HEK293 (cell line): Measurements from ENCODE around the gene CPEB2.

Experiments used
- CTCF ChIA-PET: fragments of 350-600 bp; formaldehyde crosslinking; extraction: SDS; loops from one replicate; lab custom pipeline; 2021; ENCODE audit warnings: antibody characterized with exemption; lab: Yijun Ruan, JAX
- POLR2A ChIA-PET: fragments of 300-600 bp; formaldehyde crosslinking; extraction: SDS; loops from one replicate; lab custom pipeline; 2020; ENCODE audit warnings: antibody characterized with exemption, inconsistent platforms; lab: Yijun Ruan, JAX
- H3K27ac ChIP-seq: fragments of 200-500 bp; sonication (Bioruptor generic); 2 replicates; pipeline ENCODE4 v1.5.1; 2014; ENCODE audit warnings: low read depth, low read length, control low read depth, inconsistent platforms; ENCODE audit errors: extremely low read depth
- H3K36me3 ChIP-seq, 2 experiments: fragments of 200-500 bp in 1 of 2; sonication (Bioruptor generic) in 1 of 2; 1 replicate in 1 of 2; 2 replicates in 1 of 2; pipeline ENCODE4 v1.5.1; 2014 to 2017; ENCODE audit warnings: inconsistent platforms in 2 of 2, low read length in 2 of 2; ENCODE audit not compliant: control insufficient read depth in 2 of 2, insufficient read depth in 1 of 2
- H3K4me1 ChIP-seq: fragments of 200-500 bp; sonication (Bioruptor generic); 2 replicates; pipeline ENCODE4 v1.5.1; 2014; ENCODE audit warnings: mild to moderate bottlenecking, low read length, inconsistent platforms; ENCODE audit not compliant: control insufficient read depth, insufficient read depth
- H3K4me3 ChIP-seq: 2 replicates; pipeline ENCODE4 v1.5.1; 2011; ENCODE audit warnings: low read depth, mild to moderate bottlenecking, control low read depth, low read length, moderate library complexity
- H3K9me3 ChIP-seq: fragments of 200-500 bp; sonication (Bioruptor generic); 2 replicates; pipeline ENCODE4 v1.5.1; 2014; ENCODE audit warnings: low read depth, low read length, inconsistent platforms; ENCODE audit not compliant: control insufficient read depth, insufficient read depth
- BCL6B ChIP-seq: fragments of 450-650 bp; formaldehyde crosslinking; IDR thresholded peaks from 2 replicates; pipeline ENCODE4 v1.5.1; 2017; ENCODE audit warnings: missing biosample characterization, missing genetic modification characterization
- GLIS2 ChIP-seq: fragments of 450-650 bp; formaldehyde crosslinking; IDR thresholded peaks from 2 replicates; pipeline ENCODE4 v1.5.1; 2016; ENCODE audit warnings: missing biosample characterization, missing genetic modification characterization
- KLF16 ChIP-seq: fragments of 450-650 bp; formaldehyde crosslinking; IDR thresholded peaks from 2 replicates; pipeline ENCODE4 v1.5.1; 2017; ENCODE audit warnings: missing biosample characterization, missing genetic modification characterization
- MEIS1 ChIP-seq: sonication (generic); formaldehyde crosslinking; IDR thresholded peaks from 2 replicates; pipeline ENCODE4 v1.8.1; 2022; ENCODE audit warnings: missing genetic modification reagents, mild to moderate bottlenecking, borderline replicate concordance
- MZF1 ChIP-seq: fragments of 450-650 bp; formaldehyde crosslinking; IDR thresholded peaks from 2 replicates; pipeline ENCODE4 v1.5.1; 2017; ENCODE audit warnings: missing biosample characterization, missing genetic modification characterization, borderline replicate concordance
- OSR2 ChIP-seq: fragments of 450-650 bp; formaldehyde crosslinking; IDR thresholded peaks from 2 replicates; pipeline ENCODE4 v1.5.1; 2016; ENCODE audit warnings: missing biosample characterization, missing genetic modification characterization
- OVOL3 ChIP-seq: fragments of 450-650 bp; formaldehyde crosslinking; IDR thresholded peaks from 2 replicates; pipeline ENCODE4 v1.5.1; 2016; ENCODE audit warnings: missing biosample characterization, missing genetic modification characterization
- PBX3 ChIP-seq: sonication (generic); formaldehyde crosslinking; IDR thresholded peaks from 2 replicates; pipeline ENCODE4 v1.8.1; 2022; ENCODE audit warnings: mild to moderate bottlenecking, moderate library complexity, missing genetic modification reagents
- RBAK ChIP-seq: fragments of 450-650 bp; formaldehyde crosslinking; IDR thresholded peaks from 2 replicates; pipeline ENCODE4 v1.5.1; 2016; ENCODE audit warnings: missing biosample characterization, missing genetic modification characterization
- ZFP37 ChIP-seq: fragments of 450-650 bp; formaldehyde crosslinking; IDR thresholded peaks from 2 replicates; pipeline ENCODE4 v1.5.1; 2016; ENCODE audit warnings: missing biosample characterization, missing genetic modification characterization
- ZNF16 ChIP-seq: fragments of 450-650 bp; formaldehyde crosslinking; IDR thresholded peaks from 2 replicates; pipeline ENCODE4 v1.5.1; 2016; ENCODE audit warnings: low read depth, missing biosample characterization, missing genetic modification characterization
- ZNF174 ChIP-seq: fragments of 450-650 bp; formaldehyde crosslinking; IDR thresholded peaks from 2 replicates; pipeline ENCODE4 v1.5.0; 2017; ENCODE audit warnings: missing biosample characterization, mild to moderate bottlenecking, missing genetic modification characterization
- ZNF354C ChIP-seq: fragments of 450-650 bp; formaldehyde crosslinking; IDR thresholded peaks from 2 replicates; pipeline ENCODE4 v1.5.1; 2016; ENCODE audit warnings: missing biosample characterization, missing genetic modification characterization, low read depth, borderline replicate concordance
- ZNF37A ChIP-seq: fragments of 450-650 bp; IDR thresholded peaks from 2 replicates; pipeline ENCODE4 v1.5.1; 2018; ENCODE audit warnings: missing biosample characterization, missing genetic modification characterization
- ZNF398 ChIP-seq: fragments of 450-650 bp; formaldehyde crosslinking; IDR thresholded peaks from 2 replicates; pipeline ENCODE4 v1.5.1; 2017; ENCODE audit warnings: missing biosample characterization, missing genetic modification characterization
- ZNF513 ChIP-seq: fragments of 450-650 bp; IDR thresholded peaks from 2 replicates; pipeline ENCODE4 v1.5.1; 2018; ENCODE audit warnings: missing biosample characterization, missing genetic modification characterization
- ZNF529 ChIP-seq: fragments of 450-650 bp; formaldehyde crosslinking; IDR thresholded peaks from 2 replicates; pipeline ENCODE4 v1.5.1; 2017; ENCODE audit warnings: missing genetic modification characterization, missing biosample characterization; ENCODE audit not compliant: insufficient replicate concordance
- ZNF561 ChIP-seq: fragments of 450-650 bp; IDR thresholded peaks from 2 replicates; pipeline ENCODE4 v1.5.1; 2018; ENCODE audit warnings: missing biosample characterization, missing genetic modification characterization, borderline replicate concordance
- ZNF596 ChIP-seq: fragments of 450-650 bp; IDR thresholded peaks from 2 replicates; pipeline ENCODE4 v1.5.0; 2018; ENCODE audit warnings: missing biosample characterization, mild to moderate bottlenecking, missing genetic modification characterization, moderate library complexity
- ZNF626 ChIP-seq: fragments of 450-650 bp; sonication (Bioruptor Pico); formaldehyde crosslinking; IDR thresholded peaks from 2 replicates; pipeline ENCODE4 v1.5.1; 2018; ENCODE audit warnings: missing biosample characterization, missing genetic modification characterization, inconsistent platforms
- ZNF654 ChIP-seq: fragments of 450-650 bp; formaldehyde crosslinking; IDR thresholded peaks from 2 replicates; pipeline ENCODE4 v1.5.1; 2016; ENCODE audit warnings: low read depth, missing biosample characterization, missing genetic modification characterization
- ZNF670 ChIP-seq: fragments of 450-650 bp; formaldehyde crosslinking; IDR thresholded peaks from 2 replicates; pipeline ENCODE4 v1.5.1; 2016; ENCODE audit warnings: missing biosample characterization, missing genetic modification characterization, low read depth
- ZSCAN23 ChIP-seq: fragments of 450-650 bp; formaldehyde crosslinking; IDR thresholded peaks from 2 replicates; pipeline ENCODE4 v1.5.1; 2016; ENCODE audit warnings: missing biosample characterization, missing genetic modification characterization

The CPEB2 gene

GRCh38 chr4:15110120-15110571 is 107.9 kb downstream of the CPEB2 start (continued):
- no peak for TF ChIP-seq GLIS2
- TF ChIP-seq OSR2, result no peak
- TF ChIP-seq ZNF670, result no peak
- TF ChIP-seq ZNF654 (tag by site-specific recombination), result no peak
- TF ChIP-seq MZF1 (tag by site-specific recombination), result no peak
- TF ChIP-seq ZNF626 (tag by site-specific recombination), result no peak
- TF ChIP-seq ZNF513 (tag by site-specific recombination), result no peak

GRCh38 chr4:15116509-15117079 is 114.3 kb downstream of the CPEB2 start:
- H3K36me3 ChIP-seq, result no peaks in the 10 kb centered on the region
- H3K4me3 ChIP-seq, result no peak overlapping the region
- no peak overlapping the region for H3K27ac ChIP-seq
- POLR2A ChIA-PET, result no interaction called here
- CTCF ChIA-PET, result no interaction called here
- no peaks in the 10 kb centered on the region for H3K9me3 ChIP-seq
- H3K4me1 ChIP-seq, result no peaks in the 10 kb centered on the region
- TF ChIP-seq ZNF529 (tag by site-specific recombination) (no peak), ZNF596 (no peak), OVOL3 (tag by site-specific recombination) (no peak), ZNF174 (tag by site-specific recombination) (no peak), ZNF398 (no peak)

DNA sequence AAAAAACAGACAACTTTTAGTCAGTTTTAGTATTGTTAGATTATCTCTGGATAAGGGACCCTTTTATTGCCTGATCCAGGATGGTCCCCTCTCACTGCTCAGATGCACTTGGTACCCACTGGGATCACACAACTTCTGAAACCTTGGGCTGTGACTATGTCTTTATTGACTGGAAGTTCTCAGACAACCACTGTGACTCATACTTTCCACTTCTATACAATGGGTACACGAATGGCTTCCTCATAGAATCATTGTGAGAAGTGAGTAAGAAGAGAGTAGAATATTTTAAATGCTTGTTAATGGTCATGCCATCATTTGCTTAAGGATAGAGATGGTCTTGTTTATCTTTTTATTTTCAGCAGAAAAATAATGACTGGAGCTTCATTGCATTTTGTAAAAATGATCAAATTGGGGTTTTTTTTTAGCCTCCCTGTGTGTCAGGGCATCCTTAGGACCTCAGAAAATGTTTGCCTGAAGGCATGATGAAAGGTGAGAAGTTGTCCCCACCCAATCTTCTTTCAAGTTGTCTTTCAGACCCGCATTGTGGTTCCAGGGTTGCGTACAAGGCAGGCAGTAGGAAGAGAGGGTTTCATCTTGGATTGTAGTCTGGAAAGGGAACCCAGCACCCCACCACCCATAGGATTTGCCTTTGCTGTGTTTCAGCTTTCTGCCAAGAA is 115.1 kb downstream of the CPEB2 start:
- POLR2A ChIA-PET, result no interaction called here

GRCh38 chr4:15118292-15118691 is 116.0 kb downstream of the CPEB2 start:
- H3K9me3 ChIP-seq, result no peaks in the 10 kb centered on the region
- no peak overlapping the region for H3K27ac ChIP-seq
- H3K36me3 ChIP-seq, result no peaks in the 10 kb centered on the region
- POLR2A ChIA-PET, result no interaction called here
- no peak for TF ChIP-seq ZFP37 (tag by site-specific recombination)
- TF ChIP-seq KLF16 (tag by site-specific recombination), result no peak
- TF ChIP-seq RBAK (tag by site-specific recombination), result no peak
- TF ChIP-seq BCL6B (tag by site-specific recombination), result no peak
- no peak for TF ChIP-seq PBX3
- TF ChIP-seq ZSCAN23 (tag by site-specific recombination), result no peak
- TF ChIP-seq ZNF354C (tag by site-specific recombination), result no peak
- no peak for TF ChIP-seq MEIS1 (CRISPR knock-in tag)
- no peak for TF ChIP-seq ZNF37A
- TF ChIP-seq, all 188 proteins: peak for 0
- Histone ChIP-seq H3K4me1 (no peaks in the 10 kb centered on the region), H3K4me3 (no peak overlapping the region)
- CTCF ChIA-PET, result no interaction called here

More for the DNA sequence above, 115.1 kb downstream of the CPEB2 start:
- no peaks in the 10 kb centered on the region for H3K4me1 ChIP-seq
- H3K4me3 ChIP-seq, result no peak overlapping the region
- no peaks in the 10 kb centered on the region for H3K36me3 ChIP-seq
- CTCF ChIA-PET, result interaction anchor here (0.8 kb wide), 1 partner anchor 30 kb away, joined by 3 read pairs; no protein-coding TSS in a partner anchor
- H3K9me3 ChIP-seq, result no peaks in the 10 kb centered on the region
- TF ChIP-seq ZNF16 (tag by site-specific recombination) (no peak), ZNF561 (tag by site-specific recombination) (no peak)
- no peak overlapping the region for H3K27ac ChIP-seq
